Ammon's horn (tissue), 1 donor: ENCODE data around the gene TPSAB1.
"Not testable (repeated sequence)": the region's sequence is repeated elsewhere in the genome, so short reads cannot be mapped to it uniquely, and the experiment has no call there.

Source experiments
- DNase-seq: peaks from one replicate; pipeline ENCODE4 v3.0.0-alpha.2; 2016; ENCODE audit warnings: low spot score

The TPSAB1 gene

GRCh38 chr16:1240436-1240835 lies at the start of gene TPSAB1:
TPSAB1 (plus strand) TSS chr16:1240705; CDS start chr16:1240939, 234 bp downstream.
- not testable (repeated sequence) for DNase-seq

GRCh38 chr16:1190789-1191188 lies 49.7 kb upstream of the TPSAB1 start:
- not testable (repeated sequence) for DNase-seq

DNA sequence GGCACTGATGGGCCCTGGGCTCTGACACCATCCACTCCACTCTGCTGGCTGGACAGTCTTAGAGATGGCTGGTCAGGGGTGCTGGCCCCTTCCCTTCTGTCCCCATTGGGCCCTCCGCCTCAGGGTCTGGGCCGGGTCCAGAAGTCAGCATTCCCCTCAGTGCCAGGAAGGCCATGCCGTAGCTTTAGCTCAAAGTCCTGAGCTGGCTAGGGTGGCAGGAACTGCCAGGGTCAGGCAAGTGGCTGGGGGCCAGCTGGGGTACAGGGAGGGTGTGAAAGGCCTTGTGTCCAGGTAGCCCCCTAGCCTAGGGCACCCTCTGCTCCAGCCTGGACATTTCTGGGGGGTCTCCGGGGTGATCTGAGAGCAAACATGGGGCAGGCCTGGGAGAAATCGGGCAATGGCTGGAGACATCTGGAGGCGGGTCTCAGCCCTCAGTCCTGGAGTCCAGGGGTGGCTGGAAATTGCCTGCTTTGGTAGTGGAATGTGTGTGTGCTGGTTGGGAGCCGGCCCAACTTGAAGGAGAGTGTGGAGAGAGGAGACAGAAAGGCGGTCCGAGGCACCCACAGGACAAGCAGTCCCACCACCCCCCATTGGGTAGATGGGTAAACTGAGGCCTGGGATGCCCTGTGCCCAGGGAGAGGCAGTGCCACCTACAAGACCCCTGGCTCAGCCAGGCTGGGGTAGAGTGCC lies 48.0 kb upstream of the TPSAB1 start:
- no peak for DNase-seq

GRCh38 chr16:1193143-1193824 lies 47.2 kb upstream of the TPSAB1 start:
- no peak for DNase-seq

- no peak for DNase-seq
Measured at GRCh38 chr16:1193825-1194581, 46.5 kb upstream of the TPSAB1 start.

DNA sequence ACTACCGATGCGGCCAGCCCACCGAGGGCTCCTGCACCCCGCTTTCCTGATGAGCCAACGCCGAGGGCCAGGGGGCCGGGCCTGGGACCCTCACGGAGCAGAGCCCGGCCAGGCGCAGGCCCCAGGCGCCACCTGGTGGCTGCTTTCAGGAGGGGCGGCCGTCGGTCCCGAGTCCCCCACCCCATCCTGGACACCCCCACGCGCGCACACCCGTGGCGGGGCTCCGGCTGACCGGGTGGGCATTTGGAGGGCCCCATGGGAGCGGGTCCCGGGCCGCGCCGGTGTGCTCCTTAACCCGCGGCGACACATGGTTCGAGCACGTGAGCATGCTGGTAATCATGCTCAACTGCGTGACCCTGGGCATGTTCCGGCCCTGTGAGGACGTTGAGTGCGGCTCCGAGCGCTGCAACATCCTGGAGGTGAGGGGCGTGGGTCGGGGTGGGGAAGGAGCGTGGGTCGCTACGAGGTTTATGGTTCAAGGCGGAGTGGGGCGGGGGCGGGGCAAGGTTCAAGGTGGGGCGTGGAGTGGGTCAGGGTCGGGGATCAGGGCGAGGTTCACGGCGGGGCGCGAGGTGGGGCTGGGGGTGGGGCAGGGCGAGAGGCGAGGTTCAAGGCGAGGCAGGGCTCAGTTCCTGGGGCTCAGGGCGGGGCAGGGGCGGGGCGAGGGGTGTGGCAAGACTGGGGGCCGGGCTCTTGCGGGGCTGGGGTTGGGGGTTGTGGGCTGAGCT lies 45.7 kb upstream of the TPSAB1 start:
- DNase-seq, result no peak

DNA sequence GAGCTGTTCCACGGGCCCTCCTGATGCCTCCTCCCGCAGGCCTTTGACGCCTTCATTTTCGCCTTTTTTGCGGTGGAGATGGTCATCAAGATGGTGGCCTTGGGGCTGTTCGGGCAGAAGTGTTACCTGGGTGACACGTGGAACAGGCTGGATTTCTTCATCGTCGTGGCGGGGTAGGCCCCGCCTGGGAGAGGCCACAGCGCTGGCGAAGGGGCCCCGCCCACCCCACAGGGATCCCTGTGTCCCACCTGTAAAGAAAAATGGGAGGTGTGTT lies 45.2 kb upstream of the TPSAB1 start:
- DNase-seq, result no peak

DNA sequence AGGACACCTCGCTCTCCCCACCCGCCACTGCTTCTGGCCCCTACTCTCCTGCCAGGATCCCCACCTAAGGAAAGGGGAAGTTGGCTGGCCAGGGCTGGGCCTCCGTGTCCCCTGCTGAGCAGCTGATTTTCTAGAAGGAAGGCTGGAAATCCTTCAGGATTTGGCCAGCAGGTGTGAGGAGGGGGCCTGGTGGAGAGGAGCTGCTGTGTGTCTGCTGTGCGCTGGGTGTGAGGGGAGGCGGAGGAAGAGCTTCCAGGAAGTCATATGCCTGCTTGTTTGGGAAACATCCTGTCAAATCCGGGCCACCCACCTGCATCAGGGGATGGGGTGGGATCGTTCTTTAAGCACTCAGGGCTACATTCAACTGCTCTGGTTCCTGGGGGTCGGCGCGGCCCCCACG lies 44.0 kb upstream of the TPSAB1 start:
- DNase-seq, result no peak

GRCh38 chr16:1197237-1197866 lies 43.2 kb upstream of the TPSAB1 start:
- DNase-seq, result no peak

DNA sequence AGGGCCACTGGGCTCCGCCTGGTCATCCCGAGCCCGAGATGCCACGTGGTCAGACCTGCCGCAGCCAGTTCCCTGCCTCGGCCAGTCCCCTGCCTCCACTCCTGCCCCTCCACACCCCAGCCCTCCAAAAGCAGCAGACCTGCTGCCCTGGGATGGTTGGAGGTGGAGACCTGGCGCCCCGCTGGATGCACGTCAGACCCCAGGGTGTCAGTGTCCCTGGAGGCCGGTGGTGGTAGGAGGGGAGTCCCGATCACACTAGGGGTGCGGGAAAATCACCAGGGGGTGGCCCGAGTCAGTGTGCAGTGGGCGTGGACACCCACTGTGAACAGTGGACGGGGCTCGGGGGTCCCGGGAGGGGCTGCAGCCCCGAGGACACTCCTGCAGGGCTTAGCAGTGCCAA lies 42.3 kb upstream of the TPSAB1 start:
- no peak for DNase-seq

DNA sequence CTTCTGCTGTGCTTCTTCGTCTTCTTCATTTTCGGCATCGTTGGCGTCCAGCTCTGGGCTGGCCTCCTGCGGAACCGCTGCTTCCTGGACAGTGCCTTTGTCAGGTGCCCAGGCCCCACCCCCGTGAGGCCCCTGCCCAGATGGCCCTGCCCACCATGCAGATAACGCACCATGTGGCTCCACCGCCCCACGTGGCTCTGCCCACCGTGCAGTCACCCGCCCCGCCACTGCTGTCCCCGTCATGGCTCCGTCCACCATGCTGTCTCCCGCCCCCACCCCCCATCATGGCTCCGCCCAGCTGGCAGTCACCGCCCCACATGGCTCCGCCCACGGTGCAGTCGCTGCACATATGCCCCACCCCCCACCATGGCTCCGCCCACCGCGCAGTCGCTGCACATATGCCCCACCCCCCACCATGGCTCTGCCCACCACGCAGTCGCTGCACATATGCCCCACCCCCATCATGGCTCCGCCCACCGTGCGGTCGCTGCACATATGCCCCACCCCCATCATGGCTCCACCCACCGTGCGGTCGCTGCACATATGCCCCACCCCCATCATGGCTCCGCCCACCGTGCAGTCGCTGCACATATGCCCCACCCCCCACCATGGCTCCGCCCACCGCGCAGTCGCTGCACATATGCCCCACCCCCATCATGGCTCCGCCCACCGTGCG lies 41.7 kb upstream of the TPSAB1 start:
- DNase-seq, result not testable (repeated sequence)

GRCh38 chr16:1199347-1200013 lies 41.0 kb upstream of the TPSAB1 start:
- no peak for DNase-seq

DNA sequence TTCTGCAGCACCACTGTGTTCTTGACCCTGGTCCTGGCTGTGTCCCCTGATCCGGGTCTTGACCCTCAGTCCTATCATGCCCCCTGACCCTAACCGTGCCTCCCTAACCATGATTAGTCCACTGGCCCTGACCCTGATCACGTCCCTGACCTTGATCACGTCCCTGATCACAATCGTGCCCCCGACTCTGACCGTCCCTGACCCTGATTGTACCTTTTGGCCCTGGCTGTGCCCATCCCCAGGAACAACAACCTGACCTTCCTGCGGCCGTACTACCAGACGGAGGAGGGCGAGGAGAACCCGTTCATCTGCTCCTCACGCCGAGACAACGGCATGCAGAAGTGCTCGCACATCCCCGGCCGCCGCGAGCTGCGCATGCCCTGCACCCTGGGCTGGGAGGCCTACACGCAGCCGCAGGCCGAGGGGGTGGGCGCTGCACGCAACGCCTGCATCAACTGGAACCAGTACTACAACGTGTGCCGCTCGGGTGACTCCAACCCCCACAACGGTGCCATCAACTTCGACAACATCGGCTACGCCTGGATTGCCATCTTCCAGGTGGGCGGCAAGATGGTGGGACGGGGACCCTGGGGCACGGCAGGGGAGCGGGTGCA lies 40.4 kb upstream of the TPSAB1 start:
- DNase-seq, result no peak

DNA sequence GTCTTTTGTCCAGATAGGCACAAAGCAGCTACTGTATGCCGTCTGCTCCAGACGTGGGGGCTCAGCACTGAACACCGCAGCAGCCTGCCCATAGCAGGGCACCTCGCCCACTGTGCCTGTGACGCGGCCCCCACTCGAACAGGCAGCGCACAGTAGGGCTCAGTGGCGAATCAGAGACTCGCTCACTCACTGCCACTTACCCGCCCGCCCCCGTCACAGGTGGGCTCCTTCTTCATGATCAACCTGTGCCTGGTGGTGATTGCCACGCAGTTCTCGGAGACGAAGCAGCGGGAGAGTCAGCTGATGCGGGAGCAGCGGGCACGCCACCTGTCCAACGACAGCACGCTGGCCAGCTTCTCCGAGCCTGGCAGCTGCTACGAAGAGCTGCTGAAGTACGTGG lies 39.1 kb upstream of the TPSAB1 start:
- no peak for DNase-seq

DNA sequence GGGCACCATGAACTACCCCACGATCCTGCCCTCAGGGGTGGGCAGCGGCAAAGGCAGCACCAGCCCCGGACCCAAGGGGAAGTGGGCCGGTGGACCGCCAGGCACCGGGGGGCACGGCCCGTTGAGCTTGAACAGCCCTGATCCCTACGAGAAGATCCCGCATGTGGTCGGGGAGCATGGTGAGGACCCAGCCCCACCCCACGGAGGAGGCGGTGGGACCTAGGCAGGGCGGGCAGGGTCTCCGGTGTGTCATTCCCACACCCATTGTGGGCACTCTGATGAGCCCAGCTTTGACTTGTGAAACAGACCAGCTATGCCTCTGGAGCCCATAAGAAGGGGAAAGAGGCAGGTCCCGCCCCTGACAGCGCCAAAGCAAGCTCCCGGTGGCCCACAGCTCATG lies 38.2 kb upstream of the TPSAB1 start:
- no peak for DNase-seq

GRCh38 chr16:1204933-1205332 lies 35.6 kb upstream of the TPSAB1 start:
- DNase-seq, result no peak

GRCh38 chr16:1206326-1206725 lies 34.2 kb upstream of the TPSAB1 start:
- no peak for DNase-seq

- DNase-seq, result no peak
Measured at GRCh38 chr16:1206786-1207185, 33.7 kb upstream of the TPSAB1 start.

DNA sequence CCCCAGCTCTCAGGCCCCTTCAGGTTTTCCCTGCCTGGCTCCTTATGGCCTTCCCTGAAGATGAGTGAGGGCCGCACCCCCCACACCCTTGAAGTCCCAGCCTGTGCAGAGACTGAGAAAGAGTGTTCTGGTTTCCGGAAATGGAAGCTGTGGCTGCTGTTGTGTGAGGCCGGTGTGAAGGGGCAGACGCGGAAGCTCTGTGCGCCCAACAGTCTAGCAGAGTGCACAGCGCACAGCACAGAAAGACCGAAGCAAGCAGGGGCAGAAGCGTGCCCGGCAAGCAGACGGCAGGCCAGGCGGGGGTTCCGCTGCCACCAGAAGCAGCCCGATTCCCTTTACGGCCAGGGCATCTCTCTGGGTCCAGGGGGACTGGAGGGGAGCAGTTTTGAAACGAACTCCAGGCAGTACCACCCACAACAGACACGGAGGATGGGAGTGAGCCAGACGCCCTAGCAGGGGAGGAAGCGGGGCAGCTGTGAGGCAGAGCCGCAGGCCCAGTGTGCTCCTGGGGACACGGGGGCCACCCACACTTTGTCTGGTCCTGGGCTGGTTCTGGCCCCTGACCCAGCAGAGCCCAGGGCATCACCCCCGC lies 32.2 kb upstream of the TPSAB1 start:
- no peak for DNase-seq

DNA sequence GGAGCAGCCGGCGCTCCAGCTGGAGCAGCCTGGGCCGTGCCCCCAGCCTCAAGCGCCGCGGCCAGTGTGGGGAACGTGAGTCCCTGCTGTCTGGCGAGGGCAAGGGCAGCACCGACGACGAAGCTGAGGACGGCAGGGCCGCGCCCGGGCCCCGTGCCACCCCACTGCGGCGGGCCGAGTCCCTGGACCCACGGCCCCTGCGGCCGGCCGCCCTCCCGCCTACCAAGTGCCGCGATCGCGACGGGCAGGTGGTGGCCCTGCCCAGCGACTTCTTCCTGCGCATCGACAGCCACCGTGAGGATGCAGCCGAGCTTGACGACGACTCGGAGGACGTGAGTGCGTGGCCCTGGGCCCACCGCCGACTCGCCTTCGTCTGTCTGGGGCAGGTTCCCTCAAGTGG lies 31.4 kb upstream of the TPSAB1 start:
- DNase-seq, result no peak
